Stimulated activated CD8-positive, alpha-beta memory T cell treated with anti-CD3 and anti-CD28 coated beads, Interleukin-4, amount 100 ng/mL, for 1 hour (primary cell): Measurements from ENCODE around the gene TMEM176B.

ENCODE experiments used
- DNase-seq, 2 donors: peaks; one replicate each; pipeline ENCODE4 v3.0.0-alpha.2; 2020; ENCODE audit warnings: low read depth in 2 of 2, low spot score in 1 of 2

Gene TMEM176B

DNA sequence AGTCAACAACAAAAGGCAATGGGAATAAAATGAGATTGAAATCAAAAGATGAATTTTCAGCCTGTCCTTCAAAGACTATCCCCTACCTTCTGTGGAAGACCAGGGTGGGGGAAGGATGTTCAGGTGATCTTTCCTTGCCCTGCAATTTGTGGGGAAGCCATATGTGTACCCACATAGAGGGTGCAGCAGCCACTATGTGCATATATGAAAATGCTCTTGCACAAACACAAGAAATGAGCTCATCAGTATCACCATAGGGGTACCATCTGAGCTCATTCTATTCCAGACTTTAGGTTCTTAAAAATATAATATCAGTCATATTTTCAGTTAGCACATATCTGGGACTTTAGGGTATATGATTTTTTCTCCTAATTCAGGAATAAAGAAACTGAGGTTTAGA is 45.2 kb downstream of the TMEM176B start:
- no peak for DNase-seq

DNA sequence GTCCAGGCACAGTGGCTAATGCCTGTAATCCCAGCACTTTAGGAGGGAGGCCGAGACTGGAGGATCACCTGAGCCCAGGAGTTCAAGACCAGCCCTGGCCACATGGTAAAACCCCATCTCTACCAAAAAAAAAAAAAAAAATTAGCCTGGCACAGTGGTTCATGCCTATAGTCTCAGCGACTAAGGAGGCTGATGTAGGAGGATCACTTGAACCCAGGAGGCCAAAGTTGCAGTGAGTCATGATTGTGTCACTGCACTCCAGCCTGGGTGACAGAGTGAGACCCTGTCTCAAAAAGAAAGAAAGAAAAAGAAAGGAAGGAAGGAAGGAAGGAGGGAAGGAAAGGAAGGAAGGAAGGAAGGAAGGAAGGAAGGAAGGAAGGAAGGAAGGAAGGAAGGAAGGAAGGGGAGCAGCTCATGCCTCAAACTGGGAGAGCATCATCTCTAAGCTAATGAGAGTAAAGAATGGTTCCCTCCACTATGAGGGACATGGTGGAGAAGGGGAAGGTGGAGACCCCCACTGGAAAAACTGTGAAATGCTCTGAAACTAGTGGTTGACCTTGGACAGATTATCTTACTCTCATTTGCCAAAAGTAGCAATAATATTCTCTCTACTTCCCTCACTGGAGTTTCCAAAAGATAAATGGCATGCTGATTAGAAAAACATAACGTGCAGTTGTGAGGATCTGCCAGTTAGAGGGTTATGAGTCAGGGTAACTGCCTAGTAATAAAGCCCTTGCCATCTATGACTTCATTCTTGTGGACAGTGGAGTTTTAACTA is 46.1 kb downstream of the TMEM176B start:
- no peak for DNase-seq

DNA sequence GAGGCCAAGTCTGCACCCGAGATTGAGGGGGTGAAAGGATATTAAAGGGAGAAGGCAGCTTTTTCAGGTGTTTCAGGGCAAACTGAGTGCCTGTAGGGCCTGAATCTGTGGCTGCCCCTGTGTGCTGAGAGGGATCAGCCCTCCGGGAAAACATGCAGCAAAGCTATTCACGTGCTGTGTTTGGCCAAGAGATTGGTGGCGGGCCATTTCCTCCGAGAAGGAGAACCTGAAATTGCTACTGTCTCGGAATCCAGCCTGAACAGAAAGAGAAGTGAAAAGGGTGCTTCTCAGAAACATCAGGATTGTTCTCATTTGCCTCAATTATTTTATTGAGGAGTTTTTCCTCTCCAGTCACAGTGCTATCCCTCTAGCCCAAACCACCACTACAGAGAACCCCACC is 46.9 kb downstream of the TMEM176B start:
- DNase-seq, result no peak

DNA sequence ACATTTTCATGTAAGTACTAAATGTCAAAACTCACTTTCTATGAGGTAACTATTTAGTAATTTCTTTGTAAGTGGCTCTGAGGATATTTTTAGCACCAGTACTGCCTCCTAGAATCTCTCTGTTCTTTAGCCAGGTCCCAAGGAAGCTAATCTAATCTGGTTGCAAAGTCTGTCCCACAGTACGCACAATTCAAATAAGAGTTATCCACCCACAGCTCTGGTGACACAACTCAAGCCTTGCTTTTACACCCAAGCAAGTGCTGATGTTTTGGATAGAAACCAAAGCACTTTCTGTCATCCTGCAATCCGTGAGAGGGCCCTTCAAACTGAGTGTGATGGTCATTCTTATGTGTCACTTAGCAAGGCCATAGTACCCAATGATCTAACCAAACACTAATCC is 48.5 kb downstream of the TMEM176B start:
- DNase-seq, result no peak

DNA sequence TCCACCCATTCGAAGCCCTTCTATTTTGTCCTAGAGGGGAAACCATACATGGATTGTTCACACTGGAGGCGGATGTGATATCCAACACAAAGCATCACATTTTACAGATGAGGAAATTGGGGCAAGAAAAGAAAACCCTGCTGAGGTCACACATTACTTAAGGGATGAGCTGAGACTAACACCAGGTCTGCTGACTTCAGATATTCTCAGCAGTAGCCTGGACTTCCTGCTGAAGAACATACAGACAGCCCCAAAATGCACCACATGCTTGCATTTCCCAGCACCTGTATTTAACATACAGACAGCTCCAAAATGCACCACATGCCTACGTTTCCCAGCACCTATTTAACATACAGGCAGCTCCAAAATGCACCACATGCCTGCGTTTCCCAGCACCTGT is 51.8 kb downstream of the TMEM176B start:
- DNase-seq, result no peak

DNA sequence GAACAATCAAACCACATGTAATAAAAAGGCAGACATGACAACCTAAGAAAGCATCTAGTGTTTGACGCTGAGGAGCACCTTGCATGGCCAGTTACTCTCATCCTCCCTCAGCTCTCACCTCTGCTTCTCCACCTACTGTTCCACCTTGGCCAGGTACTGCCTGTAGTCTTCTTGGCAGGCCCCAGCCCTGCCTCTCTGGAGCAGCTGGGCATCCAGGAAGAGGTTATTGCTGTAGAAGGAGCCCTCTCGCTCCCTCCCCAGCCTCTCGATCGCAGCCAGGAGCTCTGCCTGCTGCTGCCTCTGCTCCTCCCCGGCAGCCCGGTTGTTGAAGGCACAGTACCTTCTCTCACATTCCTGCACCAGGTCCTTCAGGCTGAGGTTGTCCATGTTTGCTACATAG is 53.2 kb downstream of the TMEM176B start:
- no peak for DNase-seq

DNA sequence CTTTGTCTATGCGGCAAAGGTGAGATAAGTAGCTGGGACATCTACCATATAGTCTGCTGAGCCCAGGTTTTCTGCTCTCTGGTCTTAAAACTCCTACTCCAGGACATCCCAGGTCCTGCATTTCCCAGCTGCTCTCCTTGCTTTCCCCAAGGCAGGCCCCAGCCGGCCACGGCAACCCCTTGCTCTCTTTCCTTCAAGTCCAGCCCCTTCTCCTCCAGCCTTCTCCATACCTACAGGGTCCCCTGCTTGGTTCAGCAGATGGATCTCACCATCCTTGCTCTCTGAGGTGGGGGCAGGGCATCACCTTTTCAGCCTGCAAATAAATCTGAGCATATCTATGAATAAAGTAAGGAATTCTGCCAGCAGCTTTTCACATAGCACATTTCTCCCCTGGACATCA is 54.3 kb downstream of the TMEM176B start:
- DNase-seq, result no peak

DNA sequence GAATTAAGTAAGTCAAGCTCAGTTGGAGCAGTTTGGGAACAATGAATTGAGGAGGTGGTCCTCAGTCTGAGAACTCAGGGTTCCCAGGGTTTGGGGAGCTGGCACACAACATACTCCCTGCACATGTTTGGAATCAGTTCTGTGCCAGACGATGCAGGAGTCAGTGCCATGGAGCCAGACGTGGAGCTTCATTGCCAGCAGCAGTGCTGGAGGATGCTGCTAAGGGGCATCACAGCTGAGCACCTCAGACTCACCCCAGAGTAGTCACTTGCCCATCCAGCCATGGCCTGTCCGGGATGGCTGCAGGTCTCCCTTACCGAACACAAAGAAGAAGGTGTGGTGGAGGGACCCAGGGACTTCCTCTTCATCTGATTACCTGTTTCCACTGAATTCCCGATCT is 55.1 kb downstream of the TMEM176B start:
- DNase-seq, result no peak

DNA sequence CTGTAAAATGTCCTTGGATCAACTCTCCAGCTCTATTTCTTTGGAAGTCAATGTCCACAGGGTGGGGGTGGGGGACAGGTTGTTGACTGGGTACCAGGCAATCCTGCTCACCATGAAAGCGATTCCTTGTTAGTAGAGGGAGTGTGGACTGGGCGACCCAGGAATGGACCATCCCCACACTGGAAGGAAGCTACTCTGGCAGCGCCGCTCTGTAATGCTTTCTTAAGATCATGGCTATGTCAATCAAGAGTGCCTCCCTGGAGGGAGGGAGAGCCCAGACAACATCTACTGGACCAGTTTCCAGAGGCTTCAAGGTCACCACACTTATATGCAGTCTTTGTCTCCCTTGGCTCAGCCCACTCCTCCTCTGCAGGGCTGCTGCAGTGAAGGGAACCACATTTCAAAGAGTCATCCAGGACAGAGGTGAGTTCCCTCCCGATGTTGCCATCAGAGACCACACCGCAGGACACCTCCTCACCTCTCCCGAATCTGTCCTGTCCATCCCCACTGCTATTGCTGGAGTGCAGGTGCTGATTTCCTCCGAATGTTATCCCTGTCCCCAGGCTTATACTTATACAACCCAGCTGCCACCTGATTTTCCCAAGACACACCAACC is 56.0 kb downstream of the TMEM176B start:
- no peak for DNase-seq

DNA sequence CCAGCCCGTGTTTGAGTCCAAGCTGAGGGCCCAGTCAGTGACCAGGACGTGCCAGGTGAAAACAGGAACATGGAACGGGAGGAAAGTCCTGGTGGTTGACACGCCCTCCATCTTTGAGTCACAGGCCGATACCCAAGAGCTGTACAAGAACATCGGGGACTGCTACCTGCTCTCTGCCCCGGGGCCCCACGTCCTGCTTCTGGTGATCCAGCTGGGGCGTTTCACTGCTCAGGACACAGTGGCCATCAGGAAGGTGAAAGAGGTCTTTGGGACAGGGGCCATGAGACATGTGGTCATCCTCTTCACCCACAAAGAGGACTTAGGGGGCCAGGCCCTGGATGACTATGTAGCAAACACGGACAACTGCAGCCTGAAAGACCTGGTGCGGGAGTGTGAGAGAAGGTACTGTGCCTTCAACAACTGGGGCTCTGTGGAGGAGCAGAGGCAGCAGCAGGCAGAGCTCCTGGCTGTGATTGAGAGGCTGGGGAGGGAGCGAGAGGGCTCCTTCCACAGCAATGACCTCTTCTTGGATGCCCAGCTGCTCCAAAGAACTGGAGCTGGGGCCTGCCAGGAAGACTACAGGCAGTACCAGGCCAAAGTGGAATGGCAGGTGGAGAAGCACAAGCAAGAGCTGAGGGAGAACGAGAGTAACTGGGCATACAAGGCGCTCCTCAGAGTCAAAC is 57.7 kb downstream of the TMEM176B start:
- no peak for DNase-seq
